Measurements from ENCODE around the gene ZDHHC1.

- TF ChIP-seq CTCF (IDR thresholded peaks at IDR 0.05), result no peak
- no peak for TF ChIP-seq EP300 (IDR thresholded peaks at IDR 0.05)
These were observed 69.9 kb downstream of the ZDHHC1 start for GRCh38 chr16:67346341-67346740.

Data from gastroesophageal sphincter (tissue), 3 donors.